H9 (cell line): ENCODE data around the gene LRMDA. TPM values are rescaled to one million over a fixed set of nuclear protein-coding genes. Genes with fewer than 3 reads are reported as not detected.
A peak's percentile ranks its signal among the peaks of the same experiment; 100 is the strongest.

Source experiments
- DNase-seq: peaks from one replicate; pipeline ENCODE4 v3.0.0-alpha.2; 2017
- H2AFZ ChIP-seq: one replicate; pipeline ENCODE4 v1.6.1; 2013; ENCODE audit warnings: mild to moderate bottlenecking, low read length, control low read depth, moderate library complexity
- H2AK5ac ChIP-seq: 2 replicates; pipeline ENCODE4 v1.6.1; 2013; ENCODE audit warnings: low read length, control low read depth, mixed read lengths; ENCODE audit not compliant: insufficient read length
- H2BK120ac ChIP-seq: one replicate; pipeline ENCODE4 v1.6.1; 2013; ENCODE audit warnings: low read depth, mild to moderate bottlenecking, low read length, control low read depth, inconsistent platforms; ENCODE audit not compliant: poor library complexity, severe bottlenecking
- H2BK12ac ChIP-seq: 2 replicates; pipeline ENCODE4 v1.6.1; 2013; ENCODE audit warnings: low read length, control low read depth, mixed read lengths, low read depth; ENCODE audit not compliant: insufficient read length
- H2BK15ac ChIP-seq: 2 replicates; pipeline ENCODE4 v1.6.1; 2013; ENCODE audit warnings: low read depth, low read length, control low read depth
- H2BK20ac ChIP-seq: one replicate; pipeline ENCODE4 v1.6.1; 2013; ENCODE audit warnings: low read depth, mild to moderate bottlenecking, low read length, control low read depth, inconsistent platforms; ENCODE audit not compliant: poor library complexity, severe bottlenecking
- H2BK5ac ChIP-seq: 2 replicates; pipeline ENCODE4 v1.6.1; 2013; ENCODE audit warnings: low read length, control low read depth, mixed read lengths; ENCODE audit not compliant: insufficient read length
- H3K14ac ChIP-seq: 2 replicates; pipeline ENCODE4 v1.6.1; 2013; ENCODE audit warnings: low read length, control low read depth; ENCODE audit not compliant: insufficient read depth
- H3K18ac ChIP-seq: 2 replicates; pipeline ENCODE4 v1.6.1; 2013; ENCODE audit warnings: low read depth, mild to moderate bottlenecking, mixed read lengths, low read length, control low read depth; ENCODE audit not compliant: insufficient read length
- H3K23ac ChIP-seq: 2 replicates; pipeline ENCODE4 v1.6.1; 2013; ENCODE audit warnings: low read length, control low read depth, mixed read lengths, low read depth; ENCODE audit not compliant: insufficient read length
- H3K23me2 ChIP-seq: 2 replicates; pipeline ENCODE4 v1.6.1; 2013; ENCODE audit warnings: low read depth, mild to moderate bottlenecking, mixed read lengths, low read length, control low read depth; ENCODE audit not compliant: insufficient read length, poor library complexity, severe bottlenecking
- H3K27ac ChIP-seq: 2 replicates; pipeline ENCODE4 v1.5.1; 2013; ENCODE audit warnings: low read length, control low read depth, mixed read lengths, low read depth; ENCODE audit not compliant: insufficient read length
- H3K27me3 ChIP-seq: 2 replicates; pipeline ENCODE4 v1.6.1; 2013; ENCODE audit warnings: low read length, control low read depth, inconsistent platforms; ENCODE audit not compliant: insufficient read depth
- H3K4ac ChIP-seq: 2 replicates; pipeline ENCODE4 v1.6.1; 2013; ENCODE audit warnings: low read depth, mild to moderate bottlenecking, control low read depth, inconsistent platforms, low read length, moderate library complexity
- H3K4me1 ChIP-seq: 2 replicates; pipeline ENCODE4 v1.6.1; 2013; ENCODE audit warnings: low read length, control low read depth, inconsistent platforms; ENCODE audit not compliant: insufficient read depth
- H3K4me2 ChIP-seq: 2 replicates; pipeline ENCODE4 v1.6.1; 2013; ENCODE audit warnings: low read length, control low read depth, mixed read lengths; ENCODE audit not compliant: insufficient read length, insufficient read depth
- H3K56ac ChIP-seq: 2 replicates; pipeline ENCODE4 v1.6.1; 2013; ENCODE audit warnings: low read depth, mild to moderate bottlenecking, mixed read lengths, low read length, control low read depth; ENCODE audit not compliant: insufficient read length
- H3K79me1 ChIP-seq: 2 replicates; pipeline ENCODE4 v1.6.1; 2013; ENCODE audit warnings: low read depth, mild to moderate bottlenecking, moderate library complexity, low read length, control low read depth, inconsistent platforms; ENCODE audit not compliant: insufficient read depth, poor library complexity, severe bottlenecking
- H3K79me2 ChIP-seq: 2 replicates; pipeline ENCODE4 v1.6.1; 2013; ENCODE audit warnings: low read length, control low read depth, inconsistent platforms; ENCODE audit not compliant: insufficient read depth
- H3K9ac ChIP-seq: 2 replicates; pipeline ENCODE4 v1.6.1; 2013; ENCODE audit warnings: low read length, control low read depth, mixed read lengths; ENCODE audit not compliant: insufficient read length; ENCODE audit errors: extremely low read depth
- H3K9me3 ChIP-seq: one replicate; pipeline ENCODE4 v1.6.1; 2013; ENCODE audit warnings: low read depth, low read length, inconsistent platforms; ENCODE audit not compliant: control insufficient read depth
- H3T11ph ChIP-seq: one replicate; pipeline ENCODE4 v1.6.1; 2013; ENCODE audit warnings: mild to moderate bottlenecking, low read length, control low read depth, inconsistent platforms
- H4K20me1 ChIP-seq: one replicate; pipeline ENCODE4 v1.6.1; 2013; ENCODE audit not compliant: control insufficient read depth, insufficient read length, insufficient read depth
- H4K5ac ChIP-seq: 2 replicates; pipeline ENCODE4 v1.6.1; 2013; ENCODE audit warnings: low read depth, mild to moderate bottlenecking, mixed read lengths, low read length, control low read depth; ENCODE audit not compliant: insufficient read length
- H4K8ac ChIP-seq: replicated peaks from 2 replicates; pipeline ENCODE4 v1.6.1; 2013; ENCODE audit warnings: low read length, control low read depth, mixed read lengths, low read depth; ENCODE audit not compliant: insufficient read length
- H4K91ac ChIP-seq: 2 replicates; pipeline ENCODE4 v1.6.1; 2013; ENCODE audit warnings: low read depth, mild to moderate bottlenecking, moderate library complexity, mixed read lengths, low read length, control low read depth; ENCODE audit not compliant: insufficient read length
- H3K27ac Mint-ChIP-seq, 3 experiments: 2 replicates in 2 of 3; 3 replicates in 1 of 3; pipeline ENCODE4 v1.8.0; 2020 to 2021; ENCODE audit warnings: mixed read lengths in 3 of 3, mild to moderate bottlenecking in 1 of 3, moderate library complexity in 1 of 3
- H3K27me3 Mint-ChIP-seq: 2 replicates; pipeline ENCODE4 v1.8.0; 2021; ENCODE audit warnings: low read depth, mild to moderate bottlenecking, moderate library complexity, mixed read lengths
- H3K36me3 Mint-ChIP-seq, 3 experiments: 2 replicates in 2 of 3; 3 replicates in 1 of 3; pipeline ENCODE4 v1.8.0; 2020 to 2021; ENCODE audit warnings: low read depth in 3 of 3, mixed read lengths in 3 of 3; ENCODE audit not compliant: insufficient read depth in 1 of 3
- H3K4me1 Mint-ChIP-seq, 2 experiments: 2 replicates each; pipeline ENCODE4 v1.8.0; 2020; ENCODE audit warnings: mixed read lengths in 2 of 2
- H3K4me3 Mint-ChIP-seq, 2 experiments: 2 replicates in 1 of 2; 3 replicates in 1 of 2; pipeline ENCODE4 v1.8.0; 2020 to 2021; ENCODE audit warnings: mild to moderate bottlenecking in 2 of 2, mixed read lengths in 2 of 2, moderate library complexity in 1 of 2
- H3K9me3 Mint-ChIP-seq, 2 experiments: 2 replicates in 1 of 2; 3 replicates in 1 of 2; pipeline ENCODE4 v1.8.0; 2020; ENCODE audit warnings: mild to moderate bottlenecking in 2 of 2, mixed read lengths in 2 of 2, moderate library complexity in 1 of 2
- WGBS: extraction: QIAGEN DNeasy Blood & Tissue Kit; methylation state at CpG from one replicate; pipeline ENCODE4 v1.1.7; 2013; ENCODE audit warnings: missing lambda C conversion rate, low lambda C conversion rate, mixed read lengths; ENCODE audit not compliant: insufficient read length; ENCODE audit errors: extremely low coverage; 5-methylcytosine and 5-hydroxymethylcytosine counted together
- total RNA-seq: library from RNA; stranded (reverse); gene quantifications from 2 replicates; pipeline ENCODE4 v1.2.1, GENCODE V29; 2021
- TF ChIP-seq, protein P1 (sequence below): fragments of 200-600 bp; sonication (generic); conservative IDR thresholded peaks from 3 replicates; pipeline ENCODE4 v1.8.0; 2021; ENCODE audit warnings: antibody characterized with exemption, mild to moderate bottlenecking

LRMDA gene
- total RNA-seq, 1 experiment from 2014 or later: 1.8 TPM

- Mint-ChIP-seq H3K4me3 (no peak overlapping the region; a peak in 1 of 5 replicates), H3K27me3 (peaks cover 87% of the 10 kb centered on the region), H3K9me3 (peaks cover 0 to 5% of the 10 kb centered on the region in 2 experiments; a peak in 1 of 5 replicates), H3K36me3 (no peaks in the 10 kb centered on the region), H3K4me1 (peaks cover 45 to 48% of the 10 kb centered on the region in 2 experiments), H3K27ac (0 out of 7 replicates have a peak overlapping the region, but pooled peaks of 1 of the 3 experiments have one; percentile 13)
- no peak overlapping the region for H3K18ac ChIP-seq
- no peaks in the 10 kb centered on the region for H3K23me2 ChIP-seq
- H3K56ac ChIP-seq: no peak overlapping the region
- H3K9me3 ChIP-seq: no peaks in the 10 kb centered on the region
- H2AK5ac ChIP-seq: no peak overlapping the region
- TF ChIP-seq, protein P1, sequence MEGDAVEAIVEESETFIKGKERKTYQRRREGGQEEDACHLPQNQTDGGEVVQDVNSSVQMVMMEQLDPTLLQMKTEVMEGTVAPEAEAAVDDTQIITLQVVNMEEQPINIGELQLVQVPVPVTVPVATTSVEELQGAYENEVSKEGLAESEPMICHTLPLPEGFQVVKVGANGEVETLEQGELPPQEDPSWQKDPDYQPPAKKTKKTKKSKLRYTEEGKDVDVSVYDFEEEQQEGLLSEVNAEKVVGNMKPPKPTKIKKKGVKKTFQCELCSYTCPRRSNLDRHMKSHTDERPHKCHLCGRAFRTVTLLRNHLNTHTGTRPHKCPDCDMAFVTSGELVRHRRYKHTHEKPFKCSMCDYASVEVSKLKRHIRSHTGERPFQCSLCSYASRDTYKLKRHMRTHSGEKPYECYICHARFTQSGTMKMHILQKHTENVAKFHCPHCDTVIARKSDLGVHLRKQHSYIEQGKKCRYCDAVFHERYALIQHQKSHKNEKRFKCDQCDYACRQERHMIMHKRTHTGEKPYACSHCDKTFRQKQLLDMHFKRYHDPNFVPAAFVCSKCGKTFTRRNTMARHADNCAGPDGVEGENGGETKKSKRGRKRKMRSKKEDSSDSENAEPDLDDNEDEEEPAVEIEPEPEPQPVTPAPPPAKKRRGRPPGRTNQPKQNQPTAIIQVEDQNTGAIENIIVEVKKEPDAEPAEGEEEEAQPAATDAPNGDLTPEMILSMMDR: no peak
- no peak overlapping the region for H3K9ac ChIP-seq
- H2BK15ac ChIP-seq: no peak overlapping the region
- no peak overlapping the region for H2AFZ ChIP-seq
- H3K4ac ChIP-seq: no peak overlapping the region
- WGBS: no CpG with 5 or more reads among the region's 2 CpGs
- peaks cover 30% of the 10 kb centered on the region; the same call in 1 of the 2 replicates for H3K27me3 ChIP-seq
- H3K14ac ChIP-seq: no peak overlapping the region
- no peak overlapping the region for H2BK5ac ChIP-seq
- no peak overlapping the region for H3K4me2 ChIP-seq
- no peak for DNase-seq
- H3K79me2 ChIP-seq: no peaks in the 10 kb centered on the region
- H3K23ac ChIP-seq: no peak overlapping the region
- H3K4me1 ChIP-seq: peaks cover 2% of the 10 kb centered on the region; the same call in 1 of the 2 replicates
- H3T11ph ChIP-seq: no peak overlapping the region
- no peak overlapping the region for H4K8ac ChIP-seq
- no peaks in the 10 kb centered on the region for H4K20me1 ChIP-seq
- no peaks in the 10 kb centered on the region for H3K79me1 ChIP-seq
- H2BK20ac ChIP-seq: no peak overlapping the region
- no peak overlapping the region for H3K27ac ChIP-seq
- no peak overlapping the region for H4K91ac ChIP-seq
- H2BK12ac ChIP-seq: no peak overlapping the region
- H4K5ac ChIP-seq: no peak overlapping the region
- H2BK120ac ChIP-seq: no peak overlapping the region
Measured at GRCh38 chr10:75599875-75600648, 168.6 kb downstream of the LRMDA start.
